HG03097 (cell line): ENCODE results near the gene MRPS22.
"Not testable (repeated sequence)": the region's sequence is repeated elsewhere in the genome, so short reads cannot be mapped to it uniquely, and the experiment has no call there.

Source experiments
- ATAC-seq: cut with Tn5 transposase; IDR thresholded peaks from one replicate; pipeline ENCODE4 v1.9.1; 2021; ENCODE audit not compliant: unreplicated experiment, low FRiP score

MRPS22 gene

GRCh38 chr3:139388821-139389551 lies 45.2 kb downstream of the MRPS22 start:
- ATAC-seq, result peak; percentile 9

- peak; percentile 99 for ATAC-seq
These were observed 45.9 kb downstream of the MRPS22 start, which contains the start of gene COPB2 for GRCh38 chr3:139389552-139390368. COPB2 (minus strand) TSS chr3:139389647; CDS start chr3:139389550, 97 bp downstream.

GRCh38 chr3:139394116-139394515 lies 50.3 kb downstream of the MRPS22 start:
- ATAC-seq, result no peak

- ATAC-seq, result no peak
These were observed 52.9 kb downstream of the MRPS22 start for GRCh38 chr3:139396707-139397106.

GRCh38 chr3:139401155-139401554 lies 57.3 kb downstream of the MRPS22 start:
- ATAC-seq, result not testable (repeated sequence)
